ENCODE measurements around the gene TMEM179.

TMEM179 gene

GRCh38 chr14:104567141-104567956 is 37.2 kb downstream of the TMEM179 start:
- peaks cover 10% of the 10 kb centered on the region for H3K4me1 ChIP-seq (ENCODE audit: low read length)
- H3K27ac ChIP-seq (ENCODE audit: low read length), result no peak overlapping the region

DNA sequence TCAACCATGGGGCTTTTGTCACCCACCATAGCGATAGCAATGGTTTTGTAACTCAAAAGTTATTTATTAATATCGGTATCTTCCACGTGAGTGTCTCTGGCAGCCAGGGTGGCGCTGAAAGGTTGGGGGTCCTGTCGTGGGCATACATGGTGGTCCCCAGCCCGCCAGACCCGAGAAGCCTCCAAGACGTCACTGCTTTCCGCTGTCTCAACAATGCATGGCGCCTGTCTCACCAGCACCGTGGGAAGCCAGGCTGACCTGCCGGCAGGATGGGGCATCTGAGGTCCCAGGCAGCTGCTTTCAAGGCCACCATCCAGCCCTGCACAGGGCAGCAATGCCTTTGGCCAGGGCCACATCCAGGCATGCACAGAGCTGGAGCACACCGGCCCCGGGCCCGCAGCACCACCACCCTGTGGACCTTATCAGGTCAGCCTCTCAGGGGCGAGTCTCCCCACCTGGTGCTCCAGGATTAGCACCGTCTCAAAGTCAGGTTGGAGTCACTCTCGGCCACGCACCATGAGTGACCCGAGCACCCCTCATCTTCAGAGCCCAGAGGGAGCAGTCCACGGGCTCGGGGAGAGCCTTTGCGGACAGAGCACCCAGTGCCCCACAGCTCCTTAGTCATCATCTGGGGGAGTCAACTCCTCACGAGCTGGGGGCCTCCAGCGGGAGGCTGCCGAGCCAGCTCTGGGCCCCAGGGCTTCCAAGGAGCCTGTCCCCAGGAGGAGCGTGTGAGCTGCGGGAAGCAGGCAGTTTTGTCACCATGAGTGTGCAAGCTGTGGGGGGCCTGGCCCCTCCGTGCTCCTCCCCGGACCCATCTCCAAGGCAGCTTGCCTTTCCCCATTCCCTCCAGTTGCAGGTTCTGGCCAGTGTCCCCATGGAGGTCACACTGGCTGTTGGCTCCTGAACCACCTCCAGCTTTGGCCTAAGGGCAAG is 39.6 kb downstream of the TMEM179 start:
- H4K20me1 ChIP-seq (ENCODE audit: insufficient read depth, low read length), result no peaks in the 10 kb centered on the region
- TF ChIP-seq, protein P1, sequence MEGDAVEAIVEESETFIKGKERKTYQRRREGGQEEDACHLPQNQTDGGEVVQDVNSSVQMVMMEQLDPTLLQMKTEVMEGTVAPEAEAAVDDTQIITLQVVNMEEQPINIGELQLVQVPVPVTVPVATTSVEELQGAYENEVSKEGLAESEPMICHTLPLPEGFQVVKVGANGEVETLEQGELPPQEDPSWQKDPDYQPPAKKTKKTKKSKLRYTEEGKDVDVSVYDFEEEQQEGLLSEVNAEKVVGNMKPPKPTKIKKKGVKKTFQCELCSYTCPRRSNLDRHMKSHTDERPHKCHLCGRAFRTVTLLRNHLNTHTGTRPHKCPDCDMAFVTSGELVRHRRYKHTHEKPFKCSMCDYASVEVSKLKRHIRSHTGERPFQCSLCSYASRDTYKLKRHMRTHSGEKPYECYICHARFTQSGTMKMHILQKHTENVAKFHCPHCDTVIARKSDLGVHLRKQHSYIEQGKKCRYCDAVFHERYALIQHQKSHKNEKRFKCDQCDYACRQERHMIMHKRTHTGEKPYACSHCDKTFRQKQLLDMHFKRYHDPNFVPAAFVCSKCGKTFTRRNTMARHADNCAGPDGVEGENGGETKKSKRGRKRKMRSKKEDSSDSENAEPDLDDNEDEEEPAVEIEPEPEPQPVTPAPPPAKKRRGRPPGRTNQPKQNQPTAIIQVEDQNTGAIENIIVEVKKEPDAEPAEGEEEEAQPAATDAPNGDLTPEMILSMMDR (IDR thresholded peaks at IDR 0.05; ENCODE audit: low read depth, low read length), result no peak
- no peak for TF ChIP-seq EZH2phosphoT487 (IDR thresholded peaks at IDR 0.05; ENCODE audit: low read depth)
- no peaks in the 10 kb centered on the region for H3K9me3 ChIP-seq (ENCODE audit: insufficient read depth, low read length)
- H2AFZ ChIP-seq (ENCODE audit: low read depth, low read length), result no peak overlapping the region
- no peaks in the 10 kb centered on the region for H3K79me2 ChIP-seq (ENCODE audit: low read length)
- H3K36me3 ChIP-seq (replicated peaks; ENCODE audit: low read depth, low read length), result no peaks in the 10 kb centered on the region
- no peak overlapping the region for H3K9ac ChIP-seq (ENCODE audit: low read length)
- H3K27me3 ChIP-seq (ENCODE audit: low read depth, low read length), result peaks cover 17% of the 10 kb centered on the region
- H3K4me2 ChIP-seq (ENCODE audit: low read length), result no peak overlapping the region
- H3K4me1 ChIP-seq (ENCODE audit: low read length), result peaks cover 10% of the 10 kb centered on the region
- no peak overlapping the region for H3K27ac ChIP-seq (ENCODE audit: low read length)
- no peak overlapping the region for H3K4me3 ChIP-seq (ENCODE audit: low read length)

More at GRCh38 chr14:104567141-104567956, 37.2 kb downstream of the TMEM179 start:
- Histone ChIP-seq H3K79me2 (ENCODE audit: low read length) (no peaks in the 10 kb centered on the region), H3K9ac (ENCODE audit: low read length) (no peak overlapping the region), H2AFZ (ENCODE audit: low read depth, low read length) (no peak overlapping the region), H3K9me3 (ENCODE audit: insufficient read depth, low read length) (no peaks in the 10 kb centered on the region), H3K36me3 (replicated peaks; ENCODE audit: low read depth, low read length) (no peaks in the 10 kb centered on the region), H4K20me1 (ENCODE audit: insufficient read depth, low read length) (no peaks in the 10 kb centered on the region), H3K27me3 (ENCODE audit: low read depth, low read length) (peaks cover 17% of the 10 kb centered on the region), H3K4me2 (ENCODE audit: low read length) (no peak overlapping the region), H3K4me3 (ENCODE audit: low read length) (no peak overlapping the region)
- TF ChIP-seq, protein P1 (IDR thresholded peaks at IDR 0.05; ENCODE audit: low read depth, low read length), result no peak
- TF ChIP-seq EZH2phosphoT487 (IDR thresholded peaks at IDR 0.05; ENCODE audit: low read depth), result no peak

DNA sequence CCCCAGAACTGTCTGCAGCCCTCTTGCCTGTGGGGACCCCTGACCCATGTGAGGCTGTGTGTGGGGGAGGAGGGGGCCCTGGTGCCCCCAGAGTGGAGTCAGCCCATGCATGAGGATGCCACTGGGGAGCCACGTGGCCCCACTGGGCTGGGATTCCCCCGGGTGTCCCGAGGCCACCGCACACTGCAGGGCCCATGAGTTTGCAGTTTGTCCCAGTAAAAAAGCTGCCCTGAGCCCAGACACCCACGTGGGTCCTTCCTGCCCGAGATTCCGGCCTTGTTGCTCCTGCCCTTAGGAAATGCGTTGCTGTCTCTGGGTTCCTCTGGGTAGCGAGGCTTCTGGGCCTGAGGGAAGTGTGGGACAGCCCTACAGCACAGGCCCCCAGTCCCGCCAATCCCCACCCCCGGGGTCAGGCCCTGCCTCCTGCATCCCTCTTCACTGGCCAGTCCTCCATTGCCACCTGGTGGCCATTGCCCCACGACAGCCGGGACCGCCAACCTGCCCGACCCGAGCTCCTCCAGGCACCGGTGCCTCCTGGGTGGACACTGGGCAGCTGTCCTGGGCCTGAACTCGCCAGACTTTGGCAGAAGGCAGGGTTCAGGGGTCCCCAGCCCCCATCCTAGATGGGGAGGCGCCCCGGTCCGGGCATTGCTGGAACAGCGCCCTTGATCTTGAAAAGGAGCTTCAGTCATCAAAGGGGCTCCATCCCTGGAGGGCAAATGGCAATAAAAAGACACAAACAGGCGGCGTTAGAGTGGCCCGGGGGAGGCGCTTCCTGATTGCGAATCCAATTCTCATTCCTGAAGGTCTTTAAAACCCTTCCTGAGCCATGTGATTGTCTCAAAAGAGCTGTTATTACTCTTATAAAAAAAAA is 40.6 kb downstream of the TMEM179 start:
- Histone ChIP-seq H3K4me3 (ENCODE audit: low read length) (peak overlapping the region; percentile 58), H2AFZ (ENCODE audit: low read depth, low read length) (peak overlapping the region; percentile 75)
- TF ChIP-seq, protein P1 (IDR thresholded peaks at IDR 0.05; ENCODE audit: low read depth, low read length), result peak; percentile 78
- no peak for TF ChIP-seq EZH2phosphoT487 (IDR thresholded peaks at IDR 0.05; ENCODE audit: low read depth)

More for the DNA sequence above, 40.6 kb downstream of the TMEM179 start:
- Histone ChIP-seq H3K9ac (ENCODE audit: low read length) (0 out of 2 replicates have a peak overlapping the region, but pooled peaks have one; percentile 9), H3K4me1 (ENCODE audit: low read length) (peaks cover 19% of the 10 kb centered on the region), H3K4me2 (ENCODE audit: low read length) (peak overlapping the region; percentile 66), H4K20me1 (ENCODE audit: insufficient read depth, low read length) (no peaks in the 10 kb centered on the region), H3K27ac (ENCODE audit: low read length) (no peak overlapping the region), H3K9me3 (ENCODE audit: insufficient read depth, low read length) (no peaks in the 10 kb centered on the region), H3K79me2 (ENCODE audit: low read length) (no peaks in the 10 kb centered on the region), H3K27me3 (ENCODE audit: low read depth, low read length) (peaks cover 17% of the 10 kb centered on the region), H3K36me3 (replicated peaks; ENCODE audit: low read depth, low read length) (no peaks in the 10 kb centered on the region)
